Endothelial cell of umbilical vein (primary cell): ENCODE data around the gene NHLRC4. TPM values are rescaled to one million over a fixed set of nuclear protein-coding genes. Genes with fewer than 3 reads are reported as not detected.

ENCODE experiments used
- BruUV-seq: library from RNA; stranded (reverse); fragments of 400-500 nt; replicated peaks from 2 replicates; lab custom pipeline; 2021; lab: Mats Ljungman, UMichigan
- CTCF ChIA-PET: fragments of 300-600, 350-600 bp; sonication (Branson Sonifier 250); formaldehyde crosslinking; loops from one replicate; lab custom pipeline; 2021; ENCODE audit warnings: antibody characterized with exemption, inconsistent platforms; lab: Charles Lee
- POLR2A ChIA-PET: fragments of 300-600, 350-600 bp; sonication (Branson Sonifier 250); formaldehyde crosslinking; loops from one replicate; lab custom pipeline; 2021; ENCODE audit warnings: antibody characterized with exemption, inconsistent platforms; lab: Charles Lee
- DNase-seq: peaks from one replicate; pipeline ENCODE4 v3.0.0-alpha.2; 2011; ENCODE audit warnings: low read depth, low spot score
- FAIRE-seq: peaks from 2 replicates; lab custom pipeline; 2011; peaks lifted over from hg19 to GRCh38; lab: Jason Lieb, UNC
- H2AFZ ChIP-seq: 2 replicates; pipeline ENCODE4 v1.6.0; 2012; ENCODE audit warnings: low read depth, low read length, control low read depth, inconsistent platforms
- H3K27ac ChIP-seq: 2 replicates; pipeline ENCODE4 v1.5.1; 2011; ENCODE audit warnings: low read depth, mild to moderate bottlenecking, control low read depth, low read length, moderate library complexity; ENCODE audit not compliant: insufficient read depth
- H3K27me3 ChIP-seq, 2 experiments: 2 replicates each; pipeline versions ENCODE4 v1.6.0 to v1.6.1; 2011; ENCODE audit warnings: low read length in 2 of 2, mixed read lengths in 1 of 2; ENCODE audit not compliant: control insufficient read depth in 2 of 2, insufficient read depth in 2 of 2
- H3K36me3 ChIP-seq, 2 experiments: 2 replicates in 1 of 2; 3 replicates in 1 of 2; pipeline ENCODE4 v1.5.1; 2011; ENCODE audit warnings: low read length in 2 of 2, mild to moderate bottlenecking in 1 of 2, moderate library complexity in 1 of 2; ENCODE audit not compliant: control insufficient read depth in 2 of 2, insufficient read depth in 2 of 2; ENCODE audit errors: extremely low read depth in 1 of 2
- H3K4me1 ChIP-seq: 3 replicates; pipeline ENCODE4 v1.5.1; 2011; ENCODE audit warnings: mild to moderate bottlenecking, low read length; ENCODE audit not compliant: control insufficient read depth, insufficient read depth; ENCODE audit errors: extremely low read depth
- H3K4me2 ChIP-seq: 2 replicates; pipeline ENCODE4 v1.6.1; 2011; ENCODE audit warnings: low read length, control low read depth, mixed read lengths; ENCODE audit not compliant: insufficient read depth
- H3K4me3 ChIP-seq, 3 experiments: fragments of 200-600 bp in 1 of 3; sonication (generic), shearing (Covaris generic) in 1 of 3; replicated peaks in 1 of 3; 2 replicates each; pipeline ENCODE4 v1.5.1; 2011 to 2016; ENCODE audit warnings: control low read depth in 3 of 3, low read length in 3 of 3, mild to moderate bottlenecking in 2 of 3, inconsistent platforms in 1 of 3, low read depth in 1 of 3, moderate library complexity in 1 of 3; ENCODE audit not compliant: insufficient read depth in 1 of 3
- H3K79me2 ChIP-seq: 2 replicates; pipeline ENCODE4 v1.6.0; 2012; ENCODE audit warnings: low read length, inconsistent platforms; ENCODE audit not compliant: control insufficient read depth, insufficient read depth
- H3K9ac ChIP-seq: replicated peaks from 2 replicates; pipeline ENCODE3; 2011; ENCODE audit warnings: low read length, control low read depth; ENCODE audit not compliant: insufficient read depth; ENCODE audit errors: extremely low read depth
- H3K9me1 ChIP-seq: replicated peaks from 3 replicates; pipeline ENCODE4 v1.6.0; 2011; ENCODE audit warnings: mild to moderate bottlenecking, low read length; ENCODE audit not compliant: control insufficient read depth, insufficient read depth; ENCODE audit errors: extremely low read depth
- H3K9me3 ChIP-seq: replicated peaks from 2 replicates; pipeline ENCODE4 v1.5.1; 2012; ENCODE audit warnings: low read length, inconsistent platforms; ENCODE audit not compliant: control insufficient read depth, insufficient read depth
- H4K20me1 ChIP-seq: replicated peaks from 2 replicates; pipeline ENCODE3; 2011; ENCODE audit warnings: mild to moderate bottlenecking, low read length; ENCODE audit not compliant: control insufficient read depth, insufficient read depth; ENCODE audit errors: extremely low read depth
- CTCF ChIP-seq, 2 donors: IDR thresholded peaks; 1 replicate in 1 of 2; 2 replicates in 1 of 2; pipeline ENCODE4 v1.5.1; 2011; ENCODE audit warnings: low read length in 2 of 2, mild to moderate bottlenecking in 2 of 2, moderate library complexity in 2 of 2, control low read depth in 1 of 2, inconsistent platforms in 1 of 2, low read depth in 1 of 2; ENCODE audit not compliant: insufficient read depth in 1 of 2; ENCODE audit errors: extremely low read depth in 1 of 2
- EZH2 ChIP-seq: IDR thresholded peaks from 2 replicates; pipeline ENCODE4 v1.6.1; 2012; ENCODE audit warnings: borderline replicate concordance, low read depth, mild to moderate bottlenecking, moderate library complexity, low read length, inconsistent platforms; ENCODE audit not compliant: severe bottlenecking
- GATA2 ChIP-seq: IDR thresholded peaks from 2 replicates; pipeline ENCODE4 v1.7.0; 2011; ENCODE audit warnings: low read depth, mild to moderate bottlenecking, moderate library complexity, mixed read lengths, low read length; ENCODE audit not compliant: insufficient read length, insufficient read depth
- JUN ChIP-seq: IDR thresholded peaks from 2 replicates; pipeline ENCODE4 v1.6.1; 2011; ENCODE audit warnings: borderline replicate concordance, low read depth; ENCODE audit not compliant: insufficient read length, insufficient read depth
- dilution Hi-C: fragments of 300-500 bp; cut with MboI; formaldehyde crosslinking; loops from one replicate; pipeline ENCODE4 v1.15.0; 2019; ENCODE audit warnings: low sequenced_read_pairs; ENCODE audit not compliant: extremely low pct_ligation_motif_present
- intact Hi-C: fragments of 100-400 bp; cut with micrococcal nuclease; formaldehyde crosslinking; loops from one replicate; pipeline ENCODE4 v1.10.0; 2022
- polyA plus RNA-seq, 4 experiments: library from polyadenylated mRNA; depleted of rRNA in 3 of 4; stranded (reverse) in 3 of 4; unstranded in 1 of 4; fragments of >200 nt; gene quantifications; 2 replicates each; pipeline versions ENCODE4 v1.2.1 to v1.2.3, GENCODE V29; 2011 to 2012; ENCODE audit warnings: missing spikeins in 1 of 4
- total RNA-seq: library from RNA; stranded (reverse); gene quantifications from 2 replicates; pipeline ENCODE4 v1.2.3, GENCODE V29; 2021

NHLRC4 gene
- total and polyA plus RNA-seq, 2 donors (not counting 3 experiments of a cell fraction or from before 2014, with no cell fraction given): 0.73 to 0.94 TPM

GRCh38 chr16:595094-595528, 28.3 kb downstream of the NHLRC4 start:
- FAIRE-seq (no peak), DNase-seq (no peak)
- peaks cover 0 to 3% of the 10 kb centered on the region in 2 experiments for H3K36me3 ChIP-seq
- no peaks in the 10 kb centered on the region for H3K27me3 ChIP-seq
- intact Hi-C loops (no loop called here), dilution Hi-C loops (no loop called here)
- H3K79me2 ChIP-seq: peaks cover 22% of the 10 kb centered on the region
- no peak overlapping the region for H2AFZ ChIP-seq
- no peak overlapping the region for H3K9ac ChIP-seq
- H3K4me1 ChIP-seq: peaks cover 8% of the 10 kb centered on the region
- TF ChIP-seq EZH2 (no peak), GATA2 (no peak), JUN (no peak), CTCF (IDR thresholded peaks at IDR 0.05; ENCODE audit: extremely low read depth in 1 of 2, insufficient read depth in 1 of 2, low read depth in 1 of 2, low read length in 2 of 2) (no peak)
- H3K9me3 ChIP-seq: no peaks in the 10 kb centered on the region
- no peak overlapping the region for H3K4me2 ChIP-seq
- no peaks in the 10 kb centered on the region for H3K9me1 ChIP-seq
- no peak overlapping the region for H3K27ac ChIP-seq
- ChIA-PET CTCF (no interaction called here), POLR2A (no interaction called here)
- BruUV-seq: no TSS peak
- H3K4me3 ChIP-seq: no peak overlapping the region
- H4K20me1 ChIP-seq: no peaks in the 10 kb centered on the region
